ENCODE results near the gene DRD1. TPM values are rescaled to one million over a fixed set of nuclear protein-coding genes. Genes with fewer than 3 reads are reported as not detected.

Gene DRD1
- total RNA-seq, 4 donors from 2014 or later, result 0.13 to 0.96 (median 0.32) TPM; not detected in 1

DNA sequence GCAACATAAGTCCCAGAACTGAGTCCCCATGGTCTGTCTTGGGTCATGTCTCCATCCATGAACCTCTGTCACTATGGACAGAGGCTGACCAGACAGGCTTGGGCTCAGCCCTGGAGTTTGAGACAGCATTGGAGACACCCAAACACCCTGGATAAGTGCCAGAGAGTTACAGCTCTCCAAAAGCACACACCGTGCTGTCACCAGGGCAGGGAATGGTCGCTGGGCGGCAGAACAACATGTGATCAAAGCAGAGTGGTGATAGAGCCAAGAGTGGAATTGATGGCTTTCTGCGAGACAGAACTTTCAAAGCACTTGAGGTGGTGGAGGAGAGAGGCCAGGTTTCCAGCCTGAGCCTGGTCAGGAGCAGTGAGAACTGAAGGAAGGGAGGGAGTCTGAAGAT is 50.1 kb downstream of the DRD1 start:
- DNase-seq (ENCODE audit: low spot score), result no peak
- TF ChIP-seq, protein P1, sequence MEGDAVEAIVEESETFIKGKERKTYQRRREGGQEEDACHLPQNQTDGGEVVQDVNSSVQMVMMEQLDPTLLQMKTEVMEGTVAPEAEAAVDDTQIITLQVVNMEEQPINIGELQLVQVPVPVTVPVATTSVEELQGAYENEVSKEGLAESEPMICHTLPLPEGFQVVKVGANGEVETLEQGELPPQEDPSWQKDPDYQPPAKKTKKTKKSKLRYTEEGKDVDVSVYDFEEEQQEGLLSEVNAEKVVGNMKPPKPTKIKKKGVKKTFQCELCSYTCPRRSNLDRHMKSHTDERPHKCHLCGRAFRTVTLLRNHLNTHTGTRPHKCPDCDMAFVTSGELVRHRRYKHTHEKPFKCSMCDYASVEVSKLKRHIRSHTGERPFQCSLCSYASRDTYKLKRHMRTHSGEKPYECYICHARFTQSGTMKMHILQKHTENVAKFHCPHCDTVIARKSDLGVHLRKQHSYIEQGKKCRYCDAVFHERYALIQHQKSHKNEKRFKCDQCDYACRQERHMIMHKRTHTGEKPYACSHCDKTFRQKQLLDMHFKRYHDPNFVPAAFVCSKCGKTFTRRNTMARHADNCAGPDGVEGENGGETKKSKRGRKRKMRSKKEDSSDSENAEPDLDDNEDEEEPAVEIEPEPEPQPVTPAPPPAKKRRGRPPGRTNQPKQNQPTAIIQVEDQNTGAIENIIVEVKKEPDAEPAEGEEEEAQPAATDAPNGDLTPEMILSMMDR (IDR thresholded peaks at IDR 0.05), result no peak
- no peak for ATAC-seq (ENCODE audit: low FRiP score)

DNA sequence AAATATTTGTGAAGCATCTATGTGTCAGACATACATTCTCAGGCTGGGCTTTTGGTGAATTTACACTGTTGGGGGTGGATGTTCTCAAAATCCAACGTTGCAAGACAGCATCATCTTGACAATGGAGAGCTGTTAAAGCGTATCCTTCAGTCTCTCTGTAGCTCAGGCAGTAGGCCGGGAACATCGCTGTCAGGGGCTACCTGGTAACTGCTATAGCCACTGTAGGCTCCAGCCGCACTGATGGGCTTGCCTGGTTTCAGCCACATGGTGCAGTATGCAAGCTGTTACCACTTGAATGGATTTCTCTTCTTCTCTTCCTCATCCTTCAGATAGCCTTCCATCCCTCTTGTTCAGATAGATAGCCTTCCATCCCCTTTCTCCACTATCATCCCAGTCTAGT is 51.7 kb downstream of the DRD1 start:
- TF ChIP-seq, protein P1 (IDR thresholded peaks at IDR 0.05), result no peak
- no peak for DNase-seq (ENCODE audit: low spot score)
- no peak for ATAC-seq (ENCODE audit: low FRiP score)

DNA sequence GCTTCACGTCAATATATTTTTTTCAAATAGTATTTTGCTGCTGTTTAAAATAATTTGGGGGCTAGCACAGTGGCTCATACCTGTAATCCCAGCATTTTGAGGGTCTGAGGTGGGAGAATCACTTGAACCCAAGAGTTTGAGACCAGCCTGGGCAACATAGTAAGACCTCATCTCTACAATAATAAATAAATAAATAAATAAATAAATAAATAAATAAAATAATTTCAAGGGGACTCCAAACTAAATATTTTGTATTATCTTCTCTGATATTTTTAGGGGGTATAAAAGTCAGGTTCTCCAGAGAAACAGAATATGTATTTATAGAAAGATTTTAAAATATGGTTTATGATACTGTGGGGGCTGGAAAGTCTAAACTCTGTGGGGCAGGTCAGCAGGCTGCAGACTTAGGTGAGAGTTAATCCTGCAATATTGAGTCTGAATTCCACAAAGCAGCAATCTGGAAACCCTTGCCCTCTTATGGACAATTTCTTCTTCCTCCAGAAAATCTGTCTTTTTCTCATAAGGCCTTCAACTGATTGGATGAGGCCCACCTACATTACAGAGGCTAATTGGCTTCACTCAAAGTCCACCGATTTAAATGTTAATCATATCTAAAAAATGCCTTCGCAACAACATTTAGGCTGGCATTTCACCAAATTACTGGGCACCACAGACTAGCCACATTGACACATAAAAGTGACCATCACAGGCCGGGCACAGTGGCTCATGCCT is 53.5 kb downstream of the DRD1 start:
- DNase-seq (ENCODE audit: low spot score), result no peak
- no peak for ATAC-seq (ENCODE audit: low FRiP score)
- TF ChIP-seq, protein P1 (IDR thresholded peaks at IDR 0.05), result no peak

Other genes starting within 250 kb of the DRD1 start
- gene SFXN1, start 34.4 kb upstream of the DRD1 start, total RNA-seq, result 10 to 100 TPM; 18.8 to 32.6 (median 23.7) TPM
- 10 to 100 TPM in 2 of 4 donors, 1 to 10 TPM in 2; 2.9 to 22.6 (median 10.4) TPM for gene HRH2, start 213.9 kb upstream of the DRD1 start, total RNA-seq